Lower lobe of right lung (tissue), 2 donors: Measurements from ENCODE around the gene ASIP. TPM values are rescaled to one million over a fixed set of nuclear protein-coding genes. Genes with fewer than 3 reads are reported as not detected.
"Not testable (repeated sequence)": the region's sequence is repeated elsewhere in the genome, so short reads cannot be mapped to it uniquely, and the experiment has no call there.

Source experiments
- ATAC-seq, 2 donors: fragments of 200-7000 bp; cut with Tn5 transposase; one replicate each; pipeline ENCODE4 v1.9.1; 2020 to 2022; ENCODE audit warnings: mild to moderate bottlenecking in 2 of 2, moderate library complexity in 2 of 2
- DNase-seq: peaks from one replicate; pipeline ENCODE4 v3.0.0-alpha.2; 2020
- H3K27ac ChIP-seq: fragments of 200-600 bp; one replicate; pipeline ENCODE4 v1.8.0; 2022
- H3K27me3 ChIP-seq: fragments of 200-600 bp; one replicate; pipeline ENCODE4 v1.8.0; 2022; ENCODE audit warnings: low read depth
- H3K36me3 ChIP-seq: fragments of 200-600 bp; one replicate; pipeline ENCODE4 v1.8.0; 2022; ENCODE audit warnings: mild to moderate bottlenecking
- H3K4me1 ChIP-seq: fragments of 200-600 bp; one replicate; pipeline ENCODE4 v1.8.0; 2022
- H3K4me3 ChIP-seq: fragments of 200-600 bp; one replicate; pipeline ENCODE4 v1.8.0; 2022; ENCODE audit warnings: mild to moderate bottlenecking
- H3K9me3 ChIP-seq: fragments of 200-600 bp; one replicate; pipeline ENCODE4 v1.8.0; 2022
- CTCF ChIP-seq: fragments of 200-600 bp; IDR thresholded peaks from one replicate; pipeline ENCODE4 v1.8.0; 2022; ENCODE audit warnings: antibody characterized with exemption, mild to moderate bottlenecking
- intact Hi-C: fragments of 100-400 bp; cut with DNase I; formaldehyde crosslinking; loops from one replicate; pipeline ENCODE4 v1.11.0; 2022
- long read RNA-seq: library from polyadenylated mRNA; unstranded; transcript quantifications from one replicate; pipeline ENCODE4 v2.0.0, GENCODE V29; 2021
- total RNA-seq: library from RNA; stranded (reverse); fragmentation: NEBNext Ultra II Directional; extraction: Animal tissue kit (Norgen Biotek cat#: 25700); gene quantifications from one replicate; pipeline ENCODE4 v1.2.1, GENCODE V29; 2021
- donor health status: DM: no; HTN: yes; CAD: no; lungs with severe emphysema.

Gene ASIP
- not detected for total RNA-seq
- long read RNA-seq, partial matches to known transcripts, result 0 of 5 reads
- long read RNA-seq, other reads (novel, unspliced or antisense), result 5 of 5 reads

GRCh38 chr20:34240693-34241615 is at the start of gene ASIP:
TSS of gene ASIP (plus strand) at chr20:34241423. CDS start at chr20:34260375, 18,952 bp downstream.
- DNase-seq, result no peak
- peaks cover 15% of the 10 kb centered on the region for H3K9me3 ChIP-seq
- H3K36me3 ChIP-seq, result no peaks in the 10 kb centered on the region
- intact Hi-C loops, result no loop called here
- no peak within 1 kb of the TSS for H3K4me3 ChIP-seq
- no peak for ATAC-seq
- H3K27ac ChIP-seq, result no peak within 1 kb of the TSS
- TF ChIP-seq CTCF, result no peak
- H3K27me3 ChIP-seq, result no peaks in the 10 kb centered on the region
- no peaks in the 10 kb centered on the region for H3K4me1 ChIP-seq

GRCh38 chr20:34193051-34193450 is 48.2 kb upstream of the ASIP start:
- no peaks in the 10 kb centered on the region for H3K9me3 ChIP-seq
- ATAC-seq, result no peak

GRCh38 chr20:34199183-34199582 is 42.0 kb upstream of the ASIP start:
- Histone ChIP-seq H3K36me3 (no peaks in the 10 kb centered on the region), H3K9me3 (no peaks in the 10 kb centered on the region), H3K27me3 (peaks cover 6% of the 10 kb centered on the region), H3K4me3 (no peak overlapping the region), H3K4me1 (no peaks in the 10 kb centered on the region), H3K27ac (no peak overlapping the region)
- no peak for DNase-seq
- no peak for ATAC-seq
- TF ChIP-seq CTCF, result no peak
- intact Hi-C loops, result no loop called here

More at GRCh38 chr20:34193051-34193450, 48.2 kb upstream of the ASIP start:
- TF ChIP-seq CTCF, result no peak
- intact Hi-C loops, result no loop called here
- Histone ChIP-seq H3K4me3 (no peak overlapping the region), H3K27me3 (peaks cover 6% of the 10 kb centered on the region), H3K4me1 (no peaks in the 10 kb centered on the region), H3K27ac (no peak overlapping the region), H3K36me3 (no peaks in the 10 kb centered on the region)
- no peak for DNase-seq

GRCh38 chr20:34200023-34200422 is 41.2 kb upstream of the ASIP start:
- Histone ChIP-seq H3K4me1 (no peaks in the 10 kb centered on the region), H3K27me3 (peaks cover 6% of the 10 kb centered on the region), H3K27ac (no peak overlapping the region), H3K9me3 (no peaks in the 10 kb centered on the region), H3K4me3 (no peak overlapping the region), H3K36me3 (no peaks in the 10 kb centered on the region)
- TF ChIP-seq CTCF, result no peak
- ATAC-seq, result no peak
- no peak for DNase-seq
- intact Hi-C loops, result no loop called here

GRCh38 chr20:34201531-34201930 is 39.7 kb upstream of the ASIP start:
- no peak overlapping the region for H3K27ac ChIP-seq
- no peaks in the 10 kb centered on the region for H3K9me3 ChIP-seq
- no peak for DNase-seq
- no peaks in the 10 kb centered on the region for H3K4me1 ChIP-seq
- no peak overlapping the region for H3K4me3 ChIP-seq
- ATAC-seq, result no peak
- intact Hi-C loops, result no loop called here
- H3K27me3 ChIP-seq, result peaks cover 6% of the 10 kb centered on the region
- no peaks in the 10 kb centered on the region for H3K36me3 ChIP-seq
- TF ChIP-seq CTCF, result no peak

- DNase-seq, ATAC-seq, intact Hi-C loops, H3K4me1 ChIP-seq, H3K36me3 ChIP-seq, H3K27ac ChIP-seq, H3K9me3 ChIP-seq, H3K4me3 ChIP-seq, H3K27me3 ChIP-seq: not testable (repeated sequence)
These were observed 35.9 kb upstream of the ASIP start for GRCh38 chr20:34205172-34205880.
